NT2/D1 (cell line): ENCODE measurements around the gene TMEM163.
"Not testable (repeated sequence)": the region's sequence is repeated elsewhere in the genome, so short reads cannot be mapped to it uniquely, and the experiment has no call there.

Source experiments
- DNase-seq: peaks from one replicate; pipeline ENCODE4 v3.0.0-alpha.2; 2011; ENCODE audit warnings: low read depth, low spot score
- H3K27me3 ChIP-seq: 2 replicates; pipeline ENCODE4 v1.6.0; 2011; ENCODE audit warnings: mild to moderate bottlenecking; ENCODE audit not compliant: insufficient read length, insufficient read depth
- H3K36me3 ChIP-seq: 2 replicates; pipeline ENCODE4 v1.6.1; 2011; ENCODE audit warnings: mild to moderate bottlenecking, low read length, mixed read lengths; ENCODE audit not compliant: insufficient read depth, insufficient read length
- H3K4me1 ChIP-seq: 2 replicates; pipeline ENCODE4 v1.5.1; 2011; ENCODE audit not compliant: insufficient read depth, insufficient read length
- H3K4me3 ChIP-seq: 2 replicates; pipeline ENCODE4 v1.5.1; 2011; ENCODE audit warnings: low read depth; ENCODE audit not compliant: insufficient read length
- H3K9ac ChIP-seq: 2 replicates; pipeline ENCODE4 v1.6.0; 2011; ENCODE audit warnings: low read depth; ENCODE audit not compliant: insufficient read length
- H3K9me3 ChIP-seq: 2 replicates; pipeline ENCODE4 v1.5.1; 2011; ENCODE audit warnings: mild to moderate bottlenecking, low read length; ENCODE audit not compliant: insufficient read depth
- SUZ12 ChIP-seq: IDR thresholded peaks from 2 replicates; pipeline ENCODE4 v1.6.1; 2011; ENCODE audit not compliant: insufficient read length, insufficient read depth; ENCODE audit errors: extremely low read depth
- YY1 ChIP-seq: IDR thresholded peaks from 2 replicates; pipeline ENCODE4 v1.6.1; 2011; ENCODE audit not compliant: insufficient read length, insufficient read depth
- ZNF274 ChIP-seq: IDR thresholded peaks from 2 replicates; pipeline ENCODE4 v1.6.1; 2011; ENCODE audit warnings: mild to moderate bottlenecking, low read depth, low read length

TMEM163 gene

DNA sequence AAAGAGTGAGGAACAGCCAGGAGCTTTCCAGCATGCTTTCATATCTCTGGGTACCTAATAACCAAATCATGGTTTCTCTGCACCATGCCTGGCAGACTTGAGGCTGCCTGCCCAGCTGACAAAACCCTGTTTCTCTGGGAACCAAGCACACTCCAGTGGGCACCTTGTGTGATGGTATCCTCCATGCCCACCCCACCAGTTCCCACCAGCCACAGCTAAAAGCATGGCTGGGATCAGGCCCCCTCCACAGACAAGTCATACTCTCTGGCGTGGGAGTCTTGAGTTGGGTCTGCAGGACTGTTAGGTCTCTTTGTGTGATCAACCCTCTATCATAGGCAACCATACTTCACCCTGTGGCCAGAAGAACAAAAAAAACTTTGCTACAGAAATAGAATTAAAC is 56.0 kb downstream of the TMEM163 start:
- H3K4me1 ChIP-seq: no peaks in the 10 kb centered on the region
- no peaks in the 10 kb centered on the region for H3K36me3 ChIP-seq
- H3K27me3 ChIP-seq: no peaks in the 10 kb centered on the region
- H3K4me3 ChIP-seq: no peak overlapping the region
- no peak overlapping the region for H3K9ac ChIP-seq
- no peaks in the 10 kb centered on the region for H3K9me3 ChIP-seq
- TF ChIP-seq ZNF274 (no peak), SUZ12 (no peak), YY1 (no peak)
- DNase-seq: no peak

DNA sequence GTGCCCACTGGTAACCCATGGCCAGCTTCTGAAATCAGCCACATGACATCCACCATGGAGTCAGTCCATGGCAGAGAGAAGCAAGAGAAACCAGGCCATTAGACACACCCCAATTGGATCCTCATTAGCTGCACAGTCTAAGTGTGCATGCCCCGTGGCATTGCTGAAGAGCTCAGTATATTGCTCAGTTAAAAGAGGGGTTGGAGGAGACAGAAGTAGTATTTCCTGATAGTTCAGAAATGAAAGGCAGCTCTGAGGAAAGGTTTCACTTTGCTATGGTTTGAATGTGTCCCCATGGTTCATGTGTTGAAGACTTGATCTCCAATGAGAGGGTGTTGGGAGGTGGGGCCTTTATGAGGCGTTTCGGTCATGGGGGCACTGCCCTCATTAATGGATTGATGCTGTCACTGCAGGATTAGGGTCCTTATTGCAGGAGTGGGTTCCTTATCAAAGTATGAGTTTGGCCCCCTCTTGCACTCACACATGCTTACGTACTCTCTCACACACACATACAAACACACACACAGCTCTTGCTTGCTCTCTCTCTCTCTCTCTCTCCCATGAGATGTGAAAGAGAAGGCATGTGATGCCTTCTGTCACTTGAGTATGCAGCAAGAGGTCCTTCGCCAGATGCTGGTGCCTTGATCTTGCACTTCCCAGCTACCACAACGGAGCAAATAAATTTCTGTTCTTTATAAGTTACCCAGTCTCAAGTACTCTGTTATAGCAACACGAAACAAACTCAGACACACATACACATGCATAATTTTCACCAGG is 58.0 kb downstream of the TMEM163 start:
- H3K9me3 ChIP-seq: peaks cover 13% of the 10 kb centered on the region; the same call in 1 of the 2 replicates
- H3K4me1 ChIP-seq: no peaks in the 10 kb centered on the region
- H3K27me3 ChIP-seq: no peaks in the 10 kb centered on the region
- no peaks in the 10 kb centered on the region for H3K36me3 ChIP-seq
- no peak for DNase-seq
- H3K4me3 ChIP-seq: no peak overlapping the region
- no peak overlapping the region for H3K9ac ChIP-seq
- no peak for TF ChIP-seq ZNF274
- no peak for TF ChIP-seq SUZ12
- TF ChIP-seq YY1: no peak

DNA sequence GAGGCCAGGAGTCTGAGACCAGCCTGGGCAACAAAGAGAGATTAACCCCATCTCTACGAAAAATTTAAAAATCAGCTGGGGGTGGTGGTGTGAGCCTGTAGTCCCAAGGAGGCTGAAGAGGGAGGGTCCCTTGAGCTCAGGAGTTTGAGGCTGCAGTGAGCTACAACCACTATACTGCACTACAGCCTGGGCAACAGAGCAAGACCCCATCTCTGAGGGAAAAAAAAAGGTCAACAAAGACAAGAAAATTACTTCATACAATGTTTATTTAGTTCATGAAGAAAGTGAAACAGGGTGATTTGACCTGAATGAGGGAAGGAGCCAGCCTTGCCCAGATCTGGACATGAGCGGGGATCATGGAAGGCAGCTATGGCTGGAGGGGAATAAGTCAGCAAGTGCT is 59.1 kb downstream of the TMEM163 start:
- DNase-seq: no peak
- H3K4me3 ChIP-seq: no peak overlapping the region
- H3K27me3 ChIP-seq: no peaks in the 10 kb centered on the region
- no peak overlapping the region for H3K9ac ChIP-seq
- peaks cover 13% of the 10 kb centered on the region; the same call in 1 of the 2 replicates for H3K9me3 ChIP-seq
- TF ChIP-seq YY1: no peak
- TF ChIP-seq ZNF274: no peak
- no peak for TF ChIP-seq SUZ12
- no peaks in the 10 kb centered on the region for H3K4me1 ChIP-seq
- H3K36me3 ChIP-seq: no peaks in the 10 kb centered on the region

DNA sequence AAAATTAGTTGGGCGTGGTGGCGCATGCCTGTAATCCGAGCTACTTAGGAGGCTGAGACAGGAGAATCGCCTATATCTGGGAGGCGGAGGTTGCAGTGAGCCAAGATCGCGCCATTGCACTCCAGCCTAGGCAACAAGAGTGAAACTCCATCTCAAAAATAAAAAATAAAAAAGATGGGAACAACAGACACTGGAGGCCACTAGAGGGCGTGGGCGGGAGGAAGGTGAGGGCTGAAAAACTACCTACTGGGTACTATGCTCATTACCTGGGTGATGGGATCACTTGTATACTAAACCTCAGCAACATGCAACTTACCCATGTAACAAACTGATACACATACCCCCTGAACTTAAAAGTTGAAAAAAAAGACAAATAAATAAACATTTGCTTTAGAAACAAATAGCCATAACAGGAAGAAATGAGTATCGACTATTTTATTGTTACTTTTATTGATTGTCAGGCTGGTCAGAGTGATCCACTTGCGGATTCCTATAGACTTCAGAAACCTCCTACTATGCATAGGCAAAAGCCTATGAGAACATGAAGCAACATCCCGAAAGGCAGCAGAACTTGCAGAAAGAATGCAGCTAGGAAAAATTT is 61.0 kb downstream of the TMEM163 start:
- H3K9ac ChIP-seq: no peak overlapping the region
- H3K9me3 ChIP-seq: peaks cover 13% of the 10 kb centered on the region; the same call in 1 of the 2 replicates
- DNase-seq: peak; percentile 15
- TF ChIP-seq YY1: no peak
- TF ChIP-seq SUZ12: no peak
- H3K27me3 ChIP-seq: no peaks in the 10 kb centered on the region
- H3K36me3 ChIP-seq: no peaks in the 10 kb centered on the region
- H3K4me1 ChIP-seq: no peaks in the 10 kb centered on the region
- H3K4me3 ChIP-seq: no peak overlapping the region

DNA sequence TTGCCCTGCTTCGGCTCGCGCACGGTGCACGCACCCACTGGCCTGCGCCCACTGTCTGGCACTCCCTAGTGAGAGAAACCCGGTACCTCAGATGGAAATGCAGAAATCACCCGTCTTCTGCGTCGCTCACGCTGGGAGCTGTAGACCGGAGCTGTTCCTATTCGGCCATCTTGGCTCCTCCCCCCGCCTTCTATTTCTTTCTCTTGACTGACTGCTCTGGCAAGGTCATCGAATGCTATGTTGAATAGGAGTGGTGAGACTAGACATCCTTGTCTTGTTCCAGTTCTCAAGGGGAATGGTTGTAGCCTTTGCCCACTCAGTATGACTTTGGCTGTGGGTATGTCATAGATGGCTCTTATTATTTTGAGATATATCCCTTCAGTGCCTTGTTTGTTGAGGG is 62.4 kb downstream of the TMEM163 start:
- not testable (repeated sequence) for H3K4me1 ChIP-seq, H3K36me3 ChIP-seq, H3K27me3 ChIP-seq, H3K9ac ChIP-seq, DNase-seq, H3K4me3 ChIP-seq
- peaks cover 13% of the 10 kb centered on the region; the same call in 1 of the 2 replicates for H3K9me3 ChIP-seq

DNA sequence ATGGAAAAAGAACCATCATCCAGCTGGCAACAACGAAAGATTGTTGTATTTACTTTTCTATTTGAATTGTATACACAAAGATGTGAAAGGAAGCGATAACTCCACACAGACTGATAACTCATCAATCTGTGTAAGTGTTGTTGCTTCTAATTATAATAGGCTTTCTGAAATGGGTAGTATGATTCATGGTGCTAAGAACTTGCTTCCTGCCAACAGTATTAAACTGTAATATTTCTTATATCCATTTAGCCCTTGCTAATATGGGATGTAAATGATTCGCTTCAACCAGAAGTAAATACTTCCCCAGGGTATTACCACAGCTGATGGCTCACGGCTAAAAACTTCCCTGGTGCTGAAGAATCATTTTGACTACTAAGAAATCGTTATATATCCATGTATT is 70.2 kb downstream of the TMEM163 start:
- TF ChIP-seq SUZ12: no peak
- TF ChIP-seq YY1: no peak
- no peak for TF ChIP-seq ZNF274
- no peaks in the 10 kb centered on the region for H3K9me3 ChIP-seq
- no peak for DNase-seq
- H3K4me3 ChIP-seq: no peak overlapping the region
- no peaks in the 10 kb centered on the region for H3K36me3 ChIP-seq
- H3K9ac ChIP-seq: no peak overlapping the region
- no peaks in the 10 kb centered on the region for H3K27me3 ChIP-seq
- H3K4me1 ChIP-seq: no peaks in the 10 kb centered on the region

DNA sequence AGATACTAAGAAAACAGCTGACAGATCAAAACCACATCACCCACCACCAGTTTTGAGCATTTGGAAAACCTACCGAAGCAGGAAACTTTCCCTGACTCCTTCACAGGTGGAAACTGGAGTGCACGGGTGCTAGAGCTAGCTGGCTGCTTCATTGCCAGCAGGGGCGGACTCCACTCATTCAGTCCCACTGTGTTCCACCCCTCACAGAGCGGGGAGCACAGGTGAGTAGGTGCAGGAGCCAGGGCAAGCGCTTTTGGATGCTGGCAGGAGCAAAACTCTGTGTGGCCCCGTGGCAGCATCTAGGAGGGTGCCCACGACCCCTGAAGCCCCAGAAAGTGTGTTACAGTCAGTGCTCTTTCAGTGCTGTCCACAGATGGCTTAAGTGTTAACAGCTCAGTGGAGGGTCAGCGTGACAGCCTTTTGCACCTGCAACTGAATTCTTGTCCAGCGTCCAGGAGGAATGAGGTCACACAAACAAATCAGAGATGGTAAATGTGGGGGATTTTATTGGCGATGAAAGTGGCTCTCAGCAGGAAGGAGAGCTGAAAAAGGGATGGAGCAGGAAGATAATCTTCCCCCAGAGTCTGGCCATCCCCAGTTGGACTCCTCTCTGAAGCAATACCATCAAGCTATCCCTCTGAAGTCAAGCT is 71.1 kb downstream of the TMEM163 start:
- TF ChIP-seq SUZ12 (no peak), YY1 (no peak), ZNF274 (no peak)
- no peaks in the 10 kb centered on the region for H3K9me3 ChIP-seq
- H3K4me3 ChIP-seq: no peak overlapping the region
- no peaks in the 10 kb centered on the region for H3K4me1 ChIP-seq
- no peak for DNase-seq
- no peaks in the 10 kb centered on the region for H3K27me3 ChIP-seq
- H3K36me3 ChIP-seq: no peaks in the 10 kb centered on the region
- no peak overlapping the region for H3K9ac ChIP-seq

DNA sequence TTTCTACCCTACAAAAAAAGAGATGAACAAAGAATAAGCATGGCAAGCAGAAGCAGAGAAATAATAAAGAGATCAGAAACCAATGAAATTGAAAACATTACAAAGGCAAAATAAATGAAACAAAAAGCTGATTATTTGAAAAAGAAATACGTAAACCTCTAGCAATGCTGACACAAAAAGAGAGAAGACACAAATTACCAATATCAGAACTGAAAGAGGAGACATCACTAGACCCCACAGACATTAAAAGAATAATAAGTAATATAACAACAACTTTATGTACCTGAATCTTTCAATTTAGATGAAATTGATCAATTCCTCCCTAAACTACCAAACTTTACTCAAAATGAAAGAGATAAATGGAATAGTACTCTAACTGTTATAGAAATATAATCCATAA is 75.9 kb downstream of the TMEM163 start:
- Histone ChIP-seq H3K4me3 (no peak overlapping the region), H3K9ac (no peak overlapping the region), H3K27me3 (no peaks in the 10 kb centered on the region), H3K4me1 (no peaks in the 10 kb centered on the region), H3K36me3 (no peaks in the 10 kb centered on the region), H3K9me3 (no peaks in the 10 kb centered on the region)
- DNase-seq: no peak
- no peak for TF ChIP-seq YY1
- no peak for TF ChIP-seq ZNF274
- no peak for TF ChIP-seq SUZ12
